Spleen (tissue), 10 donors: ENCODE results near the gene TMEM107. TPM values are rescaled to one million over a fixed set of nuclear protein-coding genes. Genes with fewer than 3 reads are reported as not detected.

Experiments
- microRNA-seq, 3 donors: library from miRNA; unstranded; fragments of <30 nt; microRNA quantifications; one replicate each; pipeline versions ENCODE4 to v1.1.0, GENCODE V29; 2019 to 2020
- polyA plus RNA-seq, 3 donors: library from polyadenylated mRNA; stranded (reverse); fragments of 200-250 nt; gene quantifications; one replicate each; pipeline ENCODE4 v1.2.1, GENCODE V29; 2013
- total RNA-seq, 7 donors: library from RNA; depleted of rRNA in 3 of 7; stranded (reverse); fragments of >200 nt in 3 of 7; fragmentation: NEBNext Ultra II Directional in 4 of 7; extraction: Animal tissue kit (Norgen Biotek cat#: 25700) in 4 of 7; gene quantifications; one replicate each; pipeline versions ENCODE4 v1.1.0 to v1.2.1, GENCODE V29; 2016 to 2021
- donor health status: healthy with polysubstance abuse.
- donor health status: DM: no; HTN: no; CAD: no; lungs with moderate emphysema.
- donor health status: DM: no; HTN: no; CAD: no.
- donor health status: Bipolar disorder and iron deficiency.
- donor health status: healthy.
- donor health status: DM: no; HTN: no; CAD: no.
- donor health status: DM: yes; HTN: yes; CAD: no.

Gene TMEM107
- total and polyA plus RNA-seq, 10 donors = 8.1 to 42.2 (median 16.6) TPM

Small RNAs within 50 kb of the gene (microRNA-seq; reads per million reads assigned to microRNA genes)
- 2.2 to 20.1 (median 4.9) reads per million in 3 donors for gene MIR4521
- 0 to 0.36 (median 0) reads per million in 3 donors for gene MIR6883

Other genes with a start within 250 kb of the TMEM107 start
- gene KCNAB3, start 246.5 kb downstream of the TMEM107 start, total RNA-seq = 1 to 10 TPM; 1.1 to 6.3 (median 4.2) TPM
- gene KCNAB3, start 246.5 kb downstream of the TMEM107 start, polyA plus RNA-seq = 1 to 10 TPM; 2.3 to 5.6 (median 2.9) TPM
- 100 to 1,000 TPM in 3 of 7 donors, 10 to 100 TPM in 4; 71.1 to 120 (median 98.9) TPM for gene TRAPPC1, start 244.4 kb downstream of the TMEM107 start, total RNA-seq
- gene TRAPPC1, start 244.4 kb downstream of the TMEM107 start, polyA plus RNA-seq = 100 to 1,000 TPM; 128 to 172 (median 135) TPM
- gene CNTROB, start 244.2 kb downstream of the TMEM107 start, total RNA-seq = 10 to 100 TPM; 22.6 to 27.0 (median 25.2) TPM
- gene CNTROB, start 244.2 kb downstream of the TMEM107 start, polyA plus RNA-seq = 10 to 100 TPM; 19.6 to 27.1 (median 24.2) TPM
- under 1 TPM in 2 of 7 donors, not detected in 5; 0.07 to 0.43 TPM for gene GUCY2D, start 173.8 kb downstream of the TMEM107 start, total RNA-seq
- under 1 TPM in 1 of 3 donors, not detected in 2; 0.03 TPM for gene GUCY2D, start 173.8 kb downstream of the TMEM107 start, polyA plus RNA-seq
- 1 to 10 TPM in 5 of 7 donors, under 1 TPM in 2; 0.13 to 6.2 (median 2.8) TPM for gene ALOX15B, start 137.3 kb downstream of the TMEM107 start, total RNA-seq
- gene ALOX15B, start 137.3 kb downstream of the TMEM107 start, polyA plus RNA-seq = 1 to 10 TPM; 1.0 to 7.8 (median 2.7) TPM
- 1 to 10 TPM in 2 of 7 donors, under 1 TPM in 1, not detected in 4; 0.47 to 1.3 (median 1.0) TPM for gene ALOX12B, start 88.7 kb downstream of the TMEM107 start, total RNA-seq
- gene ALOX12B, start 88.7 kb downstream of the TMEM107 start, polyA plus RNA-seq = under 1 TPM; 0.80 to 0.89 (median 0.83) TPM
- gene ALOXE3, start 57.9 kb downstream of the TMEM107 start, total RNA-seq = not detected
- gene ALOXE3, start 57.9 kb downstream of the TMEM107 start, polyA plus RNA-seq = under 1 TPM in 1 of 3 donors, not detected in 2; 0.03 TPM
- under 1 TPM in 2 of 7 donors, not detected in 5; 0.41 to 0.67 TPM for gene HES7, start 52.3 kb downstream of the TMEM107 start, total RNA-seq
- under 1 TPM; 0.04 to 0.53 (median 0.32) TPM for gene HES7, start 52.3 kb downstream of the TMEM107 start, polyA plus RNA-seq
- 100 to 1,000 TPM in 2 of 7 donors, 10 to 100 TPM in 5; 68.0 to 213 (median 73.5) TPM for gene PER1, start 24.0 kb downstream of the TMEM107 start, total RNA-seq
- 10 to 100 TPM; 12.6 to 83.0 (median 17.5) TPM for gene PER1, start 24.0 kb downstream of the TMEM107 start, polyA plus RNA-seq
- gene VAMP2, start 13.4 kb downstream of the TMEM107 start, total RNA-seq = 10 to 100 TPM; 37.5 to 94.8 (median 65.7) TPM
- 10 to 100 TPM; 38.7 to 57.8 (median 38.8) TPM for gene VAMP2, start 13.4 kb downstream of the TMEM107 start, polyA plus RNA-seq
- gene BORCS6, start 13.8 kb upstream of the TMEM107 start, total RNA-seq = 10 to 100 TPM in 6 of 7 donors, 1 to 10 TPM in 1; 9.5 to 14.6 (median 12.3) TPM
- gene BORCS6, start 13.8 kb upstream of the TMEM107 start, polyA plus RNA-seq = 10 to 100 TPM in 2 of 3 donors, 1 to 10 TPM in 1; 10.0 to 16.5 (median 12.9) TPM
- gene AURKB, start 34.2 kb upstream of the TMEM107 start, total RNA-seq = 10 to 100 TPM in 4 of 7 donors, 1 to 10 TPM in 3; 2.4 to 21.0 (median 10.6) TPM
- gene AURKB, start 34.2 kb upstream of the TMEM107 start, polyA plus RNA-seq = 10 to 100 TPM in 2 of 3 donors, 1 to 10 TPM in 1; 6.2 to 30.9 (median 10.5) TPM
- gene CTC1, start 71.7 kb upstream of the TMEM107 start, total RNA-seq = 100 to 1,000 TPM in 3 of 7 donors, 10 to 100 TPM in 4; 53.9 to 131 (median 91.3) TPM
- 10 to 100 TPM; 16.6 to 47.4 (median 22.6) TPM for gene CTC1, start 71.7 kb upstream of the TMEM107 start, polyA plus RNA-seq
- 10 to 100 TPM; 14.0 to 70.3 (median 30.8) TPM for gene PFAS, start 72.9 kb upstream of the TMEM107 start, total RNA-seq
- 10 to 100 TPM; 12.6 to 22.8 (median 14.1) TPM for gene PFAS, start 72.9 kb upstream of the TMEM107 start, polyA plus RNA-seq
- gene RANGRF, start 112.3 kb upstream of the TMEM107 start, total RNA-seq = 10 to 100 TPM; 18.9 to 25.6 (median 21.2) TPM
- gene RANGRF, start 112.3 kb upstream of the TMEM107 start, polyA plus RNA-seq = 10 to 100 TPM; 52.1 to 55.9 (median 54.1) TPM
- 10 to 100 TPM in 1 of 7 donors, 1 to 10 TPM in 6; 4.2 to 16.7 (median 7.3) TPM for gene SLC25A35, start 119.0 kb upstream of the TMEM107 start, total RNA-seq
- 1 to 10 TPM; 4.6 to 5.6 (median 5.5) TPM for gene SLC25A35, start 119.0 kb upstream of the TMEM107 start, polyA plus RNA-seq
- 10 to 100 TPM in 4 of 7 donors, 1 to 10 TPM in 3; 6.9 to 16.7 (median 12.1) TPM for gene ARHGEF15, start 133.9 kb upstream of the TMEM107 start, total RNA-seq
- gene ARHGEF15, start 133.9 kb upstream of the TMEM107 start, polyA plus RNA-seq = 10 to 100 TPM in 1 of 3 donors, 1 to 10 TPM in 2; 2.3 to 14.2 (median 7.3) TPM
- not detected for gene ODF4, start 163.5 kb upstream of the TMEM107 start, total RNA-seq
- gene ODF4, start 163.5 kb upstream of the TMEM107 start, polyA plus RNA-seq = not detected
- 1,000 to 10,000 TPM; 1,067 to 3,608 (median 1,651) TPM for gene RPL26, start 206.8 kb upstream of the TMEM107 start, total RNA-seq
- 1,000 to 10,000 TPM; 5,013 to 7,063 (median 6,510) TPM for gene RPL26, start 206.8 kb upstream of the TMEM107 start, polyA plus RNA-seq
- not detected for gene RNF222, start 221.4 kb upstream of the TMEM107 start, total RNA-seq
- under 1 TPM in 2 of 3 donors, not detected in 1; 0.03 to 0.05 TPM for gene RNF222, start 221.4 kb upstream of the TMEM107 start, polyA plus RNA-seq